SK-N-SH (cell line): Measurements from ENCODE around the gene GRIP1. TPM values are rescaled to one million over a fixed set of nuclear protein-coding genes. Genes with fewer than 3 reads are reported as not detected.

Experiments used
- CTCF ChIA-PET: fragments of 300-600, 350-600 bp; formaldehyde crosslinking; extraction: SDS; loops from one replicate; lab custom pipeline; 2021; lab: Yijun Ruan, JAX
- POLR2A ChIA-PET: fragments of 350-600 bp; sonication (Branson Sonifier 250); formaldehyde crosslinking; extraction: SDS; loops from one replicate; lab custom pipeline; 2020; ENCODE audit warnings: antibody characterized with exemption, inconsistent platforms; lab: Yijun Ruan, JAX
- DNase-seq: peaks from one replicate; pipeline ENCODE4 v3.0.0; 2012
- H2AFZ ChIP-seq: fragments of 200-600 bp; sonication (generic); 2 replicates; pipeline ENCODE4 v1.8.1; 2016; ENCODE audit warnings: antibody characterized with exemption, mild to moderate bottlenecking, low read depth
- H3F3A ChIP-seq: fragments of 200-600 bp; sonication (generic); replicated peaks from 2 replicates; pipeline ENCODE3; 2016; ENCODE audit warnings: antibody characterized with exemption, mild to moderate bottlenecking; ENCODE audit not compliant: insufficient read depth
- H3K27ac ChIP-seq, 2 experiments: fragments of 200-500 bp in 1 of 2; fragments of 200-600 bp in 1 of 2; sonication (Bioruptor generic) in 1 of 2; sonication (generic), shearing (Covaris generic) in 1 of 2; 2 replicates each; pipeline versions ENCODE4 v1.5.1 to v1.6.1; 2014 to 2016; ENCODE audit warnings: low read depth in 2 of 2, inconsistent platforms in 1 of 2, low read length in 1 of 2, mild to moderate bottlenecking in 1 of 2, mixed read lengths in 1 of 2
- H3K27me3 ChIP-seq: fragments of 200-600 bp; sonication (generic), shearing (Covaris generic); 2 replicates; pipeline ENCODE4 v1.6.1; 2016; ENCODE audit warnings: mixed run types; ENCODE audit not compliant: insufficient read depth
- H3K36me3 ChIP-seq, 2 experiments: fragments of 200-500 bp in 1 of 2; fragments of 200-600 bp in 1 of 2; sonication (Bioruptor generic) in 1 of 2; sonication (generic) in 1 of 2; replicated peaks in 1 of 2; 2 replicates each; pipeline versions ENCODE3 to v1.5.1; 2014 to 2016; ENCODE audit warnings: low read length in 1 of 2, mild to moderate bottlenecking in 1 of 2; ENCODE audit not compliant: insufficient read depth in 2 of 2, control insufficient read depth in 1 of 2
- H3K4me1 ChIP-seq, 2 experiments: fragments of 200-500 bp in 1 of 2; fragments of 200-600 bp in 1 of 2; sonication (Bioruptor generic) in 1 of 2; sonication (generic), shearing (Covaris generic) in 1 of 2; 2 replicates each; pipeline versions ENCODE4 v1.5.1 to v1.6.1; 2014 to 2016; ENCODE audit warnings: low read depth in 1 of 2, low read length in 1 of 2, mixed run types in 1 of 2; ENCODE audit not compliant: insufficient read depth in 2 of 2, control insufficient read depth in 1 of 2
- H3K4me2 ChIP-seq: fragments of 200-600 bp; sonication (generic), shearing (Covaris generic); 2 replicates; pipeline ENCODE4 v1.6.1; 2017; ENCODE audit warnings: mixed run types
- H3K4me3 ChIP-seq, 2 experiments: fragments of 200-500 bp in 1 of 2; fragments of 200-600 bp in 1 of 2; sonication (Bioruptor generic) in 1 of 2; sonication (generic), shearing (Covaris generic) in 1 of 2; 2 replicates each; pipeline versions ENCODE4 v1.5.1 to v1.8.1; 2014 to 2016; ENCODE audit warnings: low read depth in 2 of 2, inconsistent platforms in 1 of 2, low read length in 1 of 2, mild to moderate bottlenecking in 1 of 2, mixed read lengths in 1 of 2, moderate library complexity in 1 of 2
- H3K79me2 ChIP-seq: fragments of 200-600 bp; sonication (generic); 2 replicates; pipeline ENCODE4 v1.8.1; 2017; ENCODE audit warnings: mild to moderate bottlenecking; ENCODE audit not compliant: insufficient read depth
- H3K9ac ChIP-seq: fragments of 200-600 bp; sonication (generic); 2 replicates; pipeline ENCODE4 v1.6.1; 2017; ENCODE audit warnings: mixed run types
- H3K9me2 ChIP-seq: fragments of 200-600 bp; sonication (generic); 2 replicates; pipeline ENCODE4 v1.6.1; 2017; ENCODE audit warnings: mixed run types
- H3K9me3 ChIP-seq: fragments of 200-600 bp; sonication (generic); 2 replicates; pipeline ENCODE4 v1.6.1; 2017; ENCODE audit warnings: mixed run types, mild to moderate bottlenecking, moderate library complexity
- H4K20me1 ChIP-seq: fragments of 200-600 bp; sonication (generic); 2 replicates; pipeline ENCODE4 v1.6.1; 2017; ENCODE audit warnings: mild to moderate bottlenecking, mixed run types; ENCODE audit not compliant: insufficient read depth
- CHD2 ChIP-seq: fragments of 150-350 bp; IDR thresholded peaks from 2 replicates; pipeline ENCODE4 v1.6.1; 2018; ENCODE audit warnings: low read length; ENCODE audit not compliant: partially characterized antibody
- ELF1 ChIP-seq: IDR thresholded peaks from 2 replicates; pipeline ENCODE4 v1.4.0; 2012
- EZH2phosphoT487 ChIP-seq: fragments of 200-600 bp; sonication (generic); IDR thresholded peaks from 2 replicates; pipeline ENCODE4 v1.6.1; 2017; ENCODE audit warnings: low read depth, mixed run types, mild to moderate bottlenecking, antibody characterized with exemption, moderate library complexity, borderline replicate concordance
- FOSL2 ChIP-seq: IDR thresholded peaks from 2 replicates; pipeline ENCODE4 v1.4.0; 2012; ENCODE audit warnings: low read depth, mild to moderate bottlenecking, moderate library complexity, borderline replicate concordance
- FOXM1 ChIP-seq: IDR thresholded peaks from 2 replicates; pipeline ENCODE4 v1.4.0; 2012; ENCODE audit warnings: low read depth, mild to moderate bottlenecking
- GABPA ChIP-seq: IDR thresholded peaks from 2 replicates; pipeline ENCODE4 v1.4.0; 2012; ENCODE audit warnings: low read depth, mild to moderate bottlenecking
- GATA2 ChIP-seq: sonication (generic); formaldehyde crosslinking; IDR thresholded peaks from 2 replicates; pipeline ENCODE4 v1.5.0; 2020; ENCODE audit warnings: mild to moderate bottlenecking, missing genetic modification reagents
- MEF2A ChIP-seq: IDR thresholded peaks from 2 replicates; pipeline ENCODE4 v1.4.0; 2012; ENCODE audit warnings: low read depth, borderline replicate concordance
- MXI1 ChIP-seq: IDR thresholded peaks from 2 replicates; pipeline ENCODE4 v1.6.1; 2012; ENCODE audit warnings: mild to moderate bottlenecking, low read depth, low read length, improper control_type of control experiment
- NRF1 ChIP-seq: IDR thresholded peaks from 2 replicates; pipeline ENCODE4 v1.6.1; 2012; ENCODE audit warnings: low read depth, mild to moderate bottlenecking, low read length
- POLR2AphosphoS5 ChIP-seq: IDR thresholded peaks from 2 replicates; pipeline ENCODE4 v1.6.1; 2012; ENCODE audit warnings: low read depth, low read length
- RAD21 ChIP-seq: IDR thresholded peaks from 2 replicates; pipeline ENCODE4 v1.6.1; 2012; ENCODE audit warnings: mild to moderate bottlenecking, low read length
- RFX5 ChIP-seq: IDR thresholded peaks from 2 replicates; pipeline ENCODE4 v1.6.1; 2012; ENCODE audit warnings: mild to moderate bottlenecking, improper control_type of control experiment, low read length
- RXRA ChIP-seq: IDR thresholded peaks from 2 replicates; pipeline ENCODE4 v1.4.0; 2012; ENCODE audit warnings: low read depth, mild to moderate bottlenecking, borderline replicate concordance
- SMC3 ChIP-seq: IDR thresholded peaks from 2 replicates; pipeline ENCODE4 v1.6.1; 2012; ENCODE audit warnings: low read depth, low read length, improper control_type of control experiment
- TAF1 ChIP-seq: IDR thresholded peaks from 2 replicates; pipeline ENCODE4 v1.6.1; 2012; ENCODE audit warnings: low read depth, mild to moderate bottlenecking, low read length, moderate library complexity, borderline replicate concordance
- TCF12 ChIP-seq: IDR thresholded peaks from 2 replicates; pipeline ENCODE4 v1.4.0; 2012
- TEAD4 ChIP-seq: IDR thresholded peaks from 2 replicates; pipeline ENCODE4 v1.4.0; 2012; ENCODE audit warnings: mild to moderate bottlenecking, borderline replicate concordance; ENCODE audit not compliant: insufficient read depth
- YY1 ChIP-seq: IDR thresholded peaks from 2 replicates; pipeline ENCODE4 v1.4.0; 2012; ENCODE audit warnings: low read depth, mild to moderate bottlenecking
- WGBS: methylation state at CpG from one replicate; pipeline ENCODE4 v1.1.6; 2017; ENCODE audit warnings: low lambda C conversion rate; 5-methylcytosine and 5-hydroxymethylcytosine counted together
- polyA plus RNA-seq, 3 experiments: library from polyadenylated mRNA; depleted of rRNA; stranded (reverse); fragments of >200 nt; gene quantifications; 2 replicates each; pipeline ENCODE4 v1.2.3, GENCODE V29; 2012
- TF ChIP-seq, protein P1 (sequence below): fragments of 150-350 bp; IDR thresholded peaks from 2 replicates; pipeline ENCODE4 v1.6.1; 2017; ENCODE audit warnings: antibody characterized with exemption, low read length, low read depth, borderline replicate concordance
- TF ChIP-seq, protein P2 (sequence below): IDR thresholded peaks from 2 replicates; pipeline ENCODE4 v1.4.0; 2012; ENCODE audit warnings: low read depth, borderline replicate concordance

Gene GRIP1
- polyA plus RNA-seq, 1 of the 3 experiments (the other 2 are of a cell fraction): 0.07 TPM

DNA sequence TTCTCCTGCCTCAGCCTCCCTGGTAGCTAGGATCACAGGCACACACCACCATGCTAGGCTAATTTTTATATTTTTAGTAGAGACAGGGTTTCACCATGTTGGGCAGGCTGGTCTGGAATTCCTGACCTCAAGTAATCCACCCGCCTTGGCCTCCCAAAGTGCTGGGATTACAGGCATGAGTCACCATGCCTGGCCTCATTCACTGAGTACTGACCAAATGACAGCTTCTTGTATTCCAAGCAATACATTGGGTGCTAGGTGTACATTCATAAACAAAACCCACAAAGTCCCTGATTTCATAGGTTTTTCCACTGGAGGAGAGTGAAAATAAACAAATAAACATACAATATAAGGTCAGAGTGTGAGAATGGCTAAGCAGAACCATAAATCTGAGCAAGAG lies 240.3 kb downstream of the GRIP1 start:
- Histone ChIP-seq H3K4me2 (no peak overlapping the region), H3K9me3 (no peaks in the 10 kb centered on the region), H4K20me1 (no peaks in the 10 kb centered on the region), H3K9me2 (no peaks in the 10 kb centered on the region), H3K36me3 (no peaks in the 10 kb centered on the region), H3K4me3 (no peak overlapping the region), H3K27me3 (peaks cover 4% of the 10 kb centered on the region; the same call in 1 of the 2 replicates), H3K4me1 (peaks cover 0 to 3% of the 10 kb centered on the region in 2 experiments; a peak in 2 of 4 replicates), H2AFZ (no peak overlapping the region)
- POLR2A ChIA-PET: no interaction called here
- TF ChIP-seq YY1: no peak
- no peak for TF ChIP-seq MXI1
- no peak for TF ChIP-seq GABPA
- TF ChIP-seq FOXM1: no peak
- TF ChIP-seq GATA2 (CRISPR knock-in tag): no peak
- TF ChIP-seq CHD2: no peak
- TF ChIP-seq POLR2AphosphoS5: no peak
- TF ChIP-seq RXRA: no peak
- TF ChIP-seq, protein P1, sequence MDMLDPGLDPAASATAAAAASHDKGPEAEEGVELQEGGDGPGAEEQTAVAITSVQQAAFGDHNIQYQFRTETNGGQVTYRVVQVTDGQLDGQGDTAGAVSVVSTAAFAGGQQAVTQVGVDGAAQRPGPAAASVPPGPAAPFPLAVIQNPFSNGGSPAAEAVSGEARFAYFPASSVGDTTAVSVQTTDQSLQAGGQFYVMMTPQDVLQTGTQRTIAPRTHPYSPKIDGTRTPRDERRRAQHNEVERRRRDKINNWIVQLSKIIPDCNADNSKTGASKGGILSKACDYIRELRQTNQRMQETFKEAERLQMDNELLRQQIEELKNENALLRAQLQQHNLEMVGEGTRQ: no peak
- TF ChIP-seq ELF1: no peak
- TF ChIP-seq NRF1: no peak
- TF ChIP-seq, all 33 proteins: peak for 0
- WGBS: 36% methylated on average over 1 of the region's 1 CpG
- DNase-seq: no peak
- Histone ChIP-seq H3F3A (no peaks in the 10 kb centered on the region), H3K27ac (no peak overlapping the region), H3K9ac (no peak overlapping the region), H3K79me2 (no peaks in the 10 kb centered on the region)
- CTCF ChIA-PET: no interaction called here

DNA sequence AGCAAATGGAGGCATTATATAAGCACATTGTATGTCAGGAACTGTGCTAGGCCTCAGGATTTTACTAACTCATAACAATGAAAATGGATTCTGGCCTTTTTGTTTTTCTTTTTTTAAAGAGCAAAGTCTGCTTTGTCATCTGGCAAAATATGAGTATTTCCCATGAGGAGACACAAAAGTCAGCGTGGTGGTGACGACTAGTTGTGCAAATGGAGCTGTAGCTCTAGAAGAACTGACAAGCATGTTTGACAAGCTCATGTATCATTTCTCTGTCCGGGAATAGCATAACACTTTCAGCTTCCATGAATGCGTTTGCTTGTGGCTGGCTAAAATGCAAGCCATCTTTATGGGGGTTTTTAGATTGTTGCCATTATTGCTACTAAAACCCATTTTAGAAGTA lies 248.8 kb downstream of the GRIP1 start:
- H3K4me1 ChIP-seq: no peaks in the 10 kb centered on the region
- H3K79me2 ChIP-seq: no peaks in the 10 kb centered on the region
- no peak overlapping the region for H3K9ac ChIP-seq
- TF ChIP-seq TCF12 (no peak), MXI1 (no peak), RFX5 (no peak), EZH2phosphoT487 (no peak), CHD2 (no peak), TAF1 (no peak), RAD21 (no peak), FOXM1 (no peak), MEF2A (no peak), RXRA (no peak), ELF1 (no peak), GATA2 (CRISPR knock-in tag) (no peak), FOSL2 (no peak), TEAD4 (no peak), SMC3 (no peak), NRF1 (no peak)
- TF ChIP-seq, protein P2, sequence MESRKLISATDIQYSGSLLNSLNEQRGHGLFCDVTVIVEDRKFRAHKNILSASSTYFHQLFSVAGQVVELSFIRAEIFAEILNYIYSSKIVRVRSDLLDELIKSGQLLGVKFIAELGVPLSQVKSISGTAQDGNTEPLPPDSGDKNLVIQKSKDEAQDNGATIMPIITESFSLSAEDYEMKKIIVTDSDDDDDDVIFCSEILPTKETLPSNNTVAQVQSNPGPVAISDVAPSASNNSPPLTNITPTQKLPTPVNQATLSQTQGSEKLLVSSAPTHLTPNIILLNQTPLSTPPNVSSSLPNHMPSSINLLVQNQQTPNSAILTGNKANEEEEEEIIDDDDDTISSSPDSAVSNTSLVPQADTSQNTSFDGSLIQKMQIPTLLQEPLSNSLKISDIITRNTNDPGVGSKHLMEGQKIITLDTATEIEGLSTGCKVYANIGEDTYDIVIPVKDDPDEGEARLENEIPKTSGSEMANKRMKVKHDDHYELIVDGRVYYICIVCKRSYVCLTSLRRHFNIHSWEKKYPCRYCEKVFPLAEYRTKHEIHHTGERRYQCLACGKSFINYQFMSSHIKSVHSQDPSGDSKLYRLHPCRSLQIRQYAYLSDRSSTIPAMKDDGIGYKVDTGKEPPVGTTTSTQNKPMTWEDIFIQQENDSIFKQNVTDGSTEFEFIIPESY: no peak
- WGBS: 28% methylated on average over 4 of the region's 4 CpGs
- H2AFZ ChIP-seq: no peak overlapping the region
- H3K36me3 ChIP-seq: no peaks in the 10 kb centered on the region
- H3K9me2 ChIP-seq: no peaks in the 10 kb centered on the region
- H3F3A ChIP-seq: no peaks in the 10 kb centered on the region
- no peak for DNase-seq
- H3K27me3 ChIP-seq: peaks cover 14% of the 10 kb centered on the region; the same call in 1 of the 2 replicates
- no peaks in the 10 kb centered on the region for H4K20me1 ChIP-seq
- H3K4me2 ChIP-seq: no peak overlapping the region
- no peak overlapping the region for H3K27ac ChIP-seq
- H3K4me3 ChIP-seq: no peak overlapping the region
- POLR2A ChIA-PET: no interaction called here
- CTCF ChIA-PET: no interaction called here
- H3K9me3 ChIP-seq: no peaks in the 10 kb centered on the region
